Fibroblast of gingiva (primary cell): Measurements from ENCODE around the gene JUND.
A peak's percentile ranks its signal among the peaks of the same experiment; 100 is the strongest.

Experiments used
- DNase-seq: peaks from one replicate; pipeline ENCODE4 v3.0.0-alpha.2; 2011; ENCODE audit warnings: low read depth

Gene JUND

DNA sequence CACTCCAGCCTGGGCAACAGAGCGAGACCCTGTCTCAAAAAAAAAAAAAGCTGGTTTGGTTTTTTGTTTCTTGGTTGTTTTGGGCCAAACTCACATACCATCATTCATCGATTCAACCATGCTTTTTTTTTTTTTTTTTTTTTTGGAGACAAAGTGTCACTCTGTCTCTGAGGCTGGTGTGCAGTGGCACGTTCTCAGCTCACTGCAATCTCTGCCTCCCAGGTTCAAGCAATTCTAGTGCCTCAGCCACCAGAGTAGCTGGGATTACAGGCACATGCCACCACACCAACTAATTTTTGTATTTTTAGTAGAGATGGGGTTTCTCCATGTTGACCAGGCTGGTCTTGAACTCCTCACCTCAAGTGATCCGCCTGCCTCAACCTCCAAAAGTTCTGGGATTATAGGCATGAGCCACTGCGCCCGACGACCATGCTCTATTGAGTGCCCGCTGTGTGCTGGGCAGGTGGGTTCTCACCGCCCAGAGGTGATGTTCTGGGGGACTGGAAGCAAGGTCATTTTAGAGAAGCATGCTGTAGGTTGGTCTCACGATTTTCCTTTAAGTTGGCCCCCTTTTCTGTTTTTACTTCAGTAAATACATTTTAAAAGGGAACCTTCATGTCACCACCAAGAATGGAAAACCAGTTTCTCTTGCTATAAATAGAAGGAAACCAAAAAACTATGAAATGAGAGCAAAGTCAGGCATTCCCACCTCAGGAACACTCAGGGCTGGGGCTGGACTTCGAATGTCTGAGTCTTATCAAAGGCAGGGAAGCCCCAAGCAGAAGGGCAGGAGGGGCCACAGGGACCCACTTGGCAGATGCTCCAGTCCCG lies 8.3 kb upstream of the JUND start:
- DNase-seq, result no peak

DNA sequence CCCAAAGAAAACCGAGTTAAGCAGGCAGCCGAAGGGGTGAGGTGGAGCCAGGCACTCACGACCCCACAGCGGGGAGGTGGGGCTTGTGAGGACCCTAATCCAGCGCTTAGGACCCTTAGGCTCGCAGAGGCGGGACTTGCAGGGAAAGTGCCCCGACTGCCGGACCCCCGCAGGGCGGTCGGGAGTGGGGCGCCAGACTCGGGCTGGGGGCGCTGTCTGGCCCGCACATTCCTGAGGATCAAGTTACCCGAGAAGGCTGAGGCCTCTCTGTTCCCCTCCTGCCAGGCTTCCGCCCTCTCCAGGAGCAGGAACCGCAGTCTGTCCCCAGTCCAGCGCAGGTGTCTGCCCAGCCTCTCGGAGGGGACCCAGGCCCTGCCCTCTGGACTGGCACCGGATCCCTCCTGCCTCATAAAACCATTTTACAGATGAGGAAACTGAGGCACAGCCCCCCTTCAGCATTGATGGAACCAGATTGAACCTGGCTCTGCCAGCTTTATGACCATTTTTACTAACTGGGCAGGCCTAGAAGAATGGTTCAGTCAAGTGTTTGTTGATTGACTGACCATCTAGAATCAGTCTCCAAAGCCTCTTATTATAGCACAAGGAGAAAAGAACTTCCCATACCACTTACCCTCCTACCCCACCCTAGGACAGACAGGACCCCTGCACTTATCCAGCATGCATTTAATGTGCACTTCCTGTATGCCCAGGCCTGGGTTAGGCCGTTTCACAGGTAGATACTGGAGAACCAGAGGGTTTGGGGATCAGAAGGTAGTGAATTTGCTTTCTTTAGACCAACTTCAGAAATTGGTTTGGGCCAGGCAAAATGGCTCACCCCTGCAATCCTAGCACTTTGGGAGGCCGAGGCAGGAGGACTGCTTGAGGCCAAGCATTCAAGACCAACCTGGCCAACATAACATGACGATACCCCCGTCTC lies 6.7 kb upstream of the JUND start:
- no peak for DNase-seq

DNA sequence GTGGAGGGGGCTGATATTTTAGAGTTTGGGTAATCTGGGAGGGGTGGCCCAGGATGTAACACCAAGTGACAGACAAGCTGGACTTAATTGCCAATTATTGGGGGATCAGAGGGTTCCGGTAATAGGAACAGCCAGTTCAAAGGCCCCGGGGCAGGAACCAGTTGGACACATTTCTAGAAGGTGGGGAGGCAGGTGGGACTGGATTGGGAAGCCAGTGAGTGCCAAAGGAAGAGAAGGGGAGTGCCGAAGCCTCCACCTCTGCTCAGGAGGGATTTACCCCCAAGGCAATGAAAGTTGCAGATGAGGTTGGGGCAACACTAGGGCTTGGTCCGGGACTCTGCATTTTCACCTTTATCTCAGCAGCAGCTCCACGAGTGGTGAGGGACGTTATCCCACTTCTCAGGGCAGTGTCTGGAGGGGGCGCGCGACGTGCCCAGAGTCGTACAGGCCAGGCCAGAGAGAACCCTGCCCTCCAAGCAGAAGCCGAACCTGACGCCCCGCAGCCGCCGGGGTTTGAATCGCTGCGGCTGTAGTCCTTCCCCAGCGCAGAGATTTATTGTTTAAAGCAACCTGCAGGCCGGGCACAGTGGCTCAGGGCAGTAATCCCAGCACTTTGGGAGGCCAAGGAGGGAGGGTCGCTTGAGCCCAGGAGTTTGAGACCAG lies 5.7 kb upstream of the JUND start:
- no peak for DNase-seq

DNA sequence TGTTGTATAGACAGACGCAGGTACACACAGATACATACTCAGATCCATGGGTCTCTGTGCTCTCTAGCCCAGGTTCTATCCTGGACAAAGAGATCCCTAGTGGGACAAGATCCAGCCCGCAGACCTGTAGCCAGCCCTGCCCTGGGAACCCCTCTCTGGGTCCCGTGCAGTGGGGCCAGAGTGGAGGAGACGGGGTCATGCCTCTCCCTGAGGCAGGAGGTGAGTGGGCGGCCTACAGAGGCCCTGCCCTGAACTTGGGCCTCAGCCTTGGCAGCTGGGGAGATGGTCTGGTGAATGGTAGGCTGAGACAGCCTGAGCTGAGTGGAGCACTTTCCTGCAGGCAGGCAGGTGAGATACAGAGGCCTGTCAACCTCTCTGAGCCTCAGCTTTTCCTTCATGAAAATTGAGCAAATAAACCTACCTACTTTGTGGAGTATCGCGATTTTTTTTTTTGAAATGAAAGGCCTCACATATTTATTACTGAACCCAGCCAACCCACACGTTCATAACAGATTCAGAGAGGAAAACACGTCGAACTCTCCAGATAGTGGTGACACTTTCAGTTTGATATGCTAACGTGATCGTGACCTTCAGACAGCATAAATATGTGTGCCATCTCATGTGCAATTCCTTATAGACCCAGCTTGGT lies 3.4 kb upstream of the JUND start:
- no peak for DNase-seq

DNA sequence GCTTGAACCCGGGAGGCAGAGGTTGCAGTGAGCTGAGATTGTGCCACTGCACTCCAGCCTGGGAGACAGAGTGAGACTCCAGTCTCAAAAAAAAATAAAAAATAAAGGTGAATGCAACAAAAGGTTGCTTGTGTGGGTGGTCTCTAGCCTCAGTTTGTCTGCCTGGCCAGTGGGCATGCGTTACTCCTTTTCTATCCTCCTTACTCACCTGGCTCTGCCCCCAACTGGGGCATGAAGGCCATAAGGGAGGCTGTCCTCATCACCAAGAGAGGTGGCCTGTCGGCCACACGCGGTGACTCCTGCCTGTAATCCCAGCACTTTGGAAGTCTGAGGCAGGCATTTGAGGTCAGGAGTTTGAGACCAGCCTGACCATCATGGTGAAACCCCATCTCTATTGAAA lies 1.9 kb upstream of the JUND start:
- no peak for DNase-seq

DNA sequence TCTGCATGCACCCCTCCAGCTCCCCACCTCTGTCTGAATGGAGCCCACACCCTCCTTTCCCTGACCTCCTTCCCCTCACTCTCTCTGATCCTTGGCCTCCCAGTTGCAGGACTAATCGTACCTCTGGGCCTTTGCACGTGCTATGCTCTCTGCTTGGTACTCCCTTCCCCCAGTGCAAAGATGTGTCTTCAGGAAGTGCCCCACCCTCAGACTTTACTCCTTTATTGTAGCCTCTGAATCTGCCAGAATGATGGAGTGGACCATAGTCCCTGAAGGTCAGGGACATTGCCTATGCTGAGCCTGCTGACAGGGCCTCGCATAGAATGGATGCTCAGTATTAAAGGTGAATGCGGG lies 1.3 kb upstream of the JUND start:
- no peak for DNase-seq

DNA sequence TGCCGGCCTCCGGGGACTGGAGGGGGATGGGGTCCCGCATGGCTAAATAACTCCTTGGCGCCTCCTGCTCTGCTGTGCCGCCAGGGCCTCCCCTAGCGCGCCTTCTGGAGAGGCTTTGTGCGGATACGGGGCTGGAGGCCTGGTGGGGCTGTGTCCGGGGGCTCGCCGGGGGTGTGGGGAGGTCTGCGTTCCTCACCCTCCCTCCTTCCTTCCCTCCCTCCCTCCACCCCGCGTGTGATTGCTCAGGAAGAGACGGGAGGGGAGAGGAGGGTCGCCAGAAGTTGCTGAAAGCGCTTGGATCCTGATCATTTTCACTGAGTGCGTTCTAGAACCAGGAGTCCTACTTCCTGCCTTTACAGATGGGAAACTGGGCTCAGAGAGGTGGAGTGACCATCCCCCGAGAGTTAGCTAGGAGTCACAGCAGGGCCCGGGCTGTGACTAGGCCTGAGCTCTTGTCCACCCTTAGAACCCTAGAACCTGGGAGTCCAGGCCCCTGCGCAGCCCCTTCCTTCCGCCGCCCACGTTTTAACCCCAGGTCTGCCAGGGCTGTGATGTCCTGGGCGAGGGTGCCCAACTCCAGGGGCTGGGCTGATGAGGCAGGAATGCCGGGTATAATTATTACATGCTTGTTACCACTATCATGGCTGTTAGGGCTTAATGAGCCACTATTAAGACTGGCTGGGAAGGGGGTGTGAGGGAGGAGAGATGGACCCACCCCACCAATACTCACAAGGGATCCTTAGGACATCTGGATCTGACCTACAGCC lies 782 bp upstream of the JUND start:
- DNase-seq, result no peak

DNA sequence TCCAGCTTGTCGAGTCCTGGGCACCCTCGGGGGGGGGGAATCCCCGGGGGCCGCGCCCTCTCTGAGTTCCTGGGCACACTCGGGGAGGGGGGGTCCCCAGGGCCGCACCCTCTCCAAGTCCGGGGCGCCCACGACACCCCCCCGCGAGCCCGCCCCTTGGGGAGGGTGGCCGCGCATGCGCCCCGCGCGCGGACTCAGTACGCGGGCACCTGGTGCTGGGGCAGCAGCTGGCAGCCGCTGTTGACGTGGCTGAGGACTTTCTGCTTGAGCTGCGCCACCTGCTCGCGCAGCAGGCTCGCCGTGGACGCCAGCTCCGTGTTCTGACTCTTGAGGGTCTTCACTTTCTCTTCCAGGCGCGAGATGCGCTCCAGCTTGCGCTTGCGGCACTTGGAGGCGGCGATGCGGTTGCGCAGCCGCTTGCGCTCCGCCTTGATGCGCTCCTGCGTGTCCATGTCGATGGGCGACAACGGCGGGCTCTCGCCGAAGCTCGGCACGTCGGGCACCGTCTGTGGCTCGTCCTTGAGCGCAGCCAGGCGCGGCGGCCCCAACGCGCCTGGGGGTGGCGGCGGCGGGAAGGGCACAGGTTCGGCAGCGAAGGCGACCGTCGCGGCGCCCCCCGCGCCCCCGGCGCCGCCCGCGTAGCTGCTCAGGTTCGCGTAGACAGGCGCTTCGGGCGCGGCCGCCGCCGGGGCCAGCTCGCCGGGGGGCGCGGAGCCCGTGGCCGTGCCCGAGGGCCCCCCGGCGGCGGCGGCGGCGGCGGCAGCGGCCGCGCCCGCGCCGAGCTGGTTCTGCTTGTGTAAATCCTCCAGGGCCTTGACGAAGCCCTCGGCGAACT lies 958 bp downstream of the JUND start:
- DNase-seq, result peak; percentile 80

DNA sequence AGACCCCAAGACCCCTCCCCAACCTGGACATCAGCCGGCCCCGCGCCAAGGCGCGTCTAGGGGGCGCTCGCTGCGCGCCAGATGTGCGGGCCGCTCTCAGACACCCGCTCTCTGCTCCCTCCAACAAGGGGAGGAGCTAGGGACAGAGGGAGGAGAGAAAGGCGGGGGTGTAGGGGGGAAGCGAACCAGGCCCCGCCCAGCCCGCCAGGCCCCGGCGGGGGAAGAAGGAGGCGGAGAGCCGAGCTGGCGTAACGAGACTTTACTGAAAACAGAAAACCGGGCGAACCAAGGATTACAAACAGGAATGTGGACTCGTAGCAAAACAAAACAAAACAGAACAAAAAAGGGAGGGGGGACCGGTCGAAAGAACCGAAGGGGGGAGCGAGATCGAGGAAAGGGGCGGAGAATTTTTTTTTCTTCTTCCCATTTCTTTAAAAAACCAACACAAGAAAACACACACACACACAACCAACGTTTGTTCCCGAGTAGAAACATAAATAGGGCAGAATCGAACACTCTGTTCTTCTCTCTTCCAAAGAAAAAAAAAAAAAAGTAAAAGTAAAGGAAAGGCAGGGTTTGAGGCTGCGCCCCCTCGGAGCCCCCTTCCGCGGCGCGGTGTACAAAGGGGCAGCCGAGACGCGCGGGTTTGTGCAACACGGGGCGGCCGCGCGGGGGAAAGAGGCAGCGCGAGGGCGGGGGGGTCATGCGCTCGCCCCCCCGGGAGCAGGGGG lies 1.7 kb downstream of the JUND start:
- peak; percentile 92 for DNase-seq

DNA sequence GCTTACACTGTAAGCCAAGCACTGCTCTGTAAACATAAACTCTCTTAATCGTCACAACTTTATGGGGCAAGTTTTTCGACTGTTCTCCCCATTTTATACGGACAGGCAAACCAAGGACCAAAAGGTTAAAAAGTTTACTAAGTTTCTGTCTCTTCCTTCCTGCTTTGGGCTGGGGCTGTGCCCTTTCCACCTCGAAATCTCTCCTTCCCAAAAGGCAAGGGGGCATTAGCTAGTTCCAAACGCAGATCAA lies 2.2 kb downstream of the JUND start:
- DNase-seq, result no peak

DNA sequence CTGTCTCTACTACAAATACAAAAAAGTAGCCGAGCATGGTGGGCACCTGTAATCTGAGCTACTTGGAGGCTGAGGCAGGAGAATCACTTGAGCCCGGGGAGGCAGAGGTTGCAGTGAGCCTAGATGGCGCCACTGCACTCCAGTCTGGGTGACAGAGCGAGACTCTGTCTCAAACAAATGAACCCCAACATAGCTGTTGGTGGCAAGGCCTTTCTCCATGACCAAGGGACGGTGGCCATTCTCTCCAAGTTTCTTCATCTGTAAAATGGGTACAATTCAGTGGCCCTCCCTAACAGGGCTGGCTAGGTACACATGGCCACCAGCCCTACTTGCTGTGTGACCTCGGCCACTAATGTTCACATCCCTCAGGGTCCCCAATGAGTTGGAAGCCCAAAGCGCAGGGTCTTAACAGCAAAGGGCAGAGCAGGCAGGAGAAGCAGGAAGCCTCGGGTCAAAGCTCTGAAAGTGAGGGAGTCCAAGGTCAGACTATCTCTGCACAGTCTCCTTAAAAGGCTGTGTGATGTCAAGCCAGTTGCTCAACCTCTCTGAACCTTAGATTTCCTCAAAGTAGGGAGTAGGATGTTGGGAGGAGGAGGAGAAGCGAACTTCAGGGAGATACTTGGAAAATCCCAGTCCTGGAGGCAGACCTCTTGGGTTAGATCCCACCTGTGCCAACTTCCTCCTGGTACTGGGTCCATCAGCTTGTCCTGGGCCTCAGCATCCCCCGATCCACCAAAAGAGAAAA lies 2.7 kb downstream of the JUND start:
- peak; percentile 60 for DNase-seq

DNA sequence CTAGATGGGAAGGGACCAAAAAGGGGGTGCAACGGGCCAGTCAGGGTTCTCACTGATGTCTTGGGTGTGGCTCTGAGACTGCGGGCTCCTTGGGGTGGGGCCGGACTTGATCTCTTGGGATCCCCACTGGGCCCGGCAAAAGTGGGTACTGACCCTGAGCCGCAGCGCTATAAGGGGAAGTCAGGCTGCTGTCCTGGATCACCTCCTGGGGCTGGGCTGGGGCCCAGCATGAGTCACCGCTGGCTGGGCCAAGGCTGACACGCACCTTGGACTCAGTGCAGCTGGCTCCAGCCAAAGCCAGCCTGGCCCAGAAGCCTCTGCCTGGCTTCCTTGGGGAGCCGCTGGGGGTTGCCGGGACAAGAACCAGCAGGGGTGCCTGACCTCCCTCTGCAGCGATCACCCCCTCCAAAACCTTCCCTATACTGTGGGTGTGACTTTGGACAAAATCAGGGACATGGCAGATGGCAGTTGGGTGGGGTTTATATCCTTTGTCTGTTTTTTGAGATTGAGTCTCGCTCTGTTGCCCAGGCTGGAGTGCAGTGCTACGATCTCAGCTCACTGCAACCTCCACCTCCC lies 6.6 kb downstream of the JUND start:
- DNase-seq, result peak; percentile 90

DNA sequence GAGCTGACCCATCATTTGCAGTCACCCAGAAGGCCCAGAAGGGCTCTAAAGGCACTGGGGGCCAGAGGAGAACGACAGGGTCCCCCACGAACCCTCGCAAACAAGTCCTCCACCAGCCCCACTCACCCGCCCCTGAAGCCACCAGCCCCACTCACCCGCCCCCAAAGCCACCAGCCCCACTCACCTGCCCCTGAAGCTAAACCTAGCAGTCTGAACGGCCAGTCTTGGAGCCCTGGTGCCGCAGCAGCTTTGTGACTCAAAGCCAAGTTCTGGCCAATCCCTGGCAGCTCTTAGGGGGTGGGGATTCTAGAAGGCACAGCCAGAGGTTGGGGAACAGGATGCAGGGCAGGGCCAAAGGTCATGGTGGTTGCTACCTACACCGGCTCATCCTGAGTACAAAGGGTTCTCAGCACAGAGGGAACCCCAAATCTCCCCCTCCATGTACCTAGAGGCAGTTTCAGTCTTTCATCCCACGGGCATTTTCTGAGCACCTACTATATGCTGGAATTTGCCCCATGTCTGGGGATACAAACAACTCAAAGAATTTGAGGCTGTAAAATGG lies 7.1 kb downstream of the JUND start, which contains the start of gene IQCN:
TSS of gene IQCN (minus strand) at position 234 of the 562 bp plus-strand sequence. CDS start 4,974 bp downstream, outside the sequence.
- peak; percentile 59 for DNase-seq

DNA sequence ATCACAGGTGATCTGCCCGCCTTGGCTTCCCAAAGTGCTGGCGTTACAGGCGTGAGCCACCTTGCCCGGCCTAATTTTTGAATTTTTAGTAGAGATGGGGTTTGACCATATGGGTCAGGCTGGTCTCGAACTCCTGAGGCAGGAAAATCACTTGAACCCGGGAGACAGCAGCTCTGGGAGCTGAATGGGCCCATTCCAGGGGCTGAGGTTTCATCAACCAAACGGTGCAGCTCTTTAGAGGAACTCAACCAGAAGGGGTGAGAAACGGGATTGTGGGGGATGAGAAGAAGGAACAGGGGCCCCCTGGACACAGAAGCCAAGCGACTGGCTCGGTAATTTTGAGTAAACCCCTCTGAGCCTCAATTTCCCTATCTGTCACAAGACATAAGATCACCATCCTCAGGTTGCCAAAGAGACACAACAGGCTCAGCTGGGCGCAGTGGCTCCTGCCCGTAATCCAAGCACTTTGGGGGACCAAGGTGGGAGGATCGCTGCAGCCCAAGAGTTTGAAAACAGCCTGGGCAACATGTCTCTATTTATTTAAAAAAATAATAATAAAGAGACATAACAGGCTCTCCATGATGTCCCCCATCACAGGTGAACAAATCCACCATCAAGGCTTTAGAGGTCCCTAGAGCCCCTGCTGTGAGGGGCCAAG lies 7.7 kb downstream of the JUND start:
- DNase-seq, result no peak

DNA sequence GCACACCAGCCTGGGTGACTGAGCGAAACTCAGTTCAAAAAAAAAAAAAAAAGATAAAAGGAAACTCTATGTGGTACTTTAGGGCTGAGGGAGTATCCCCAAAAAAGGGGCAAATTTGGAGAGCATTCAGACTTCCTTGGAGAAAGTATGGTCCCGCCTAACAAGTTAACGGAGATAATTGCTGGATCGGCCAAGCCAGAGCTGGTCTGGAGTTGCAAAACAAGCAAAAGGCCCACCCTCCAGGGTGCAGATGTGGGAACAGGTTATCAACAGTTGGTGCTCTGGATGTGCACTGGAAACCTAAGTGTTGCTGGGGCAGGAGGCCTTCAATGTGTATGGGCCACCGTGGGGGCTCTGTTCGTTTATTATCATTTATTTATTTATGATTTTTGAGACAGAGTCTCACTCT lies 10.0 kb downstream of the JUND start:
- DNase-seq, result no peak

DNA sequence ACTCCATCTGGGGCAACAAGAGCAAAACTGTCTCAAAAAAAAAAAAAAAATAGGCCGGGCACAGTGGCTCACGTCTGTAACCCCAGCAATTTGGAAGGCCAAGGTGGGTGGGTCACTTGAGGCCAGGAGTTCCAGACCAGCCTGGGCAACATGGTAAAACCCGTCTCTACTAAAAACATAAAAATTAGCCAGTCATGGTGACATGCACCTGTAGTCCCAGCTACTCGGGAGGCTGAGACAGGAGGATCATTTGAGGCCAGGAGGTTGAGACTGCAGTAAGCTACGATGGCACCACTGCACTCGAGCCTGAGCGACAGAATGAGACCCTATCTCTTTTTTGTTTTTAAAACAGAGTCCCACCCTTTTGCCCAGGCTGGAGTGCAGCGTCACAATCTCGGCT lies 11.1 kb downstream of the JUND start:
- no peak for DNase-seq

DNA sequence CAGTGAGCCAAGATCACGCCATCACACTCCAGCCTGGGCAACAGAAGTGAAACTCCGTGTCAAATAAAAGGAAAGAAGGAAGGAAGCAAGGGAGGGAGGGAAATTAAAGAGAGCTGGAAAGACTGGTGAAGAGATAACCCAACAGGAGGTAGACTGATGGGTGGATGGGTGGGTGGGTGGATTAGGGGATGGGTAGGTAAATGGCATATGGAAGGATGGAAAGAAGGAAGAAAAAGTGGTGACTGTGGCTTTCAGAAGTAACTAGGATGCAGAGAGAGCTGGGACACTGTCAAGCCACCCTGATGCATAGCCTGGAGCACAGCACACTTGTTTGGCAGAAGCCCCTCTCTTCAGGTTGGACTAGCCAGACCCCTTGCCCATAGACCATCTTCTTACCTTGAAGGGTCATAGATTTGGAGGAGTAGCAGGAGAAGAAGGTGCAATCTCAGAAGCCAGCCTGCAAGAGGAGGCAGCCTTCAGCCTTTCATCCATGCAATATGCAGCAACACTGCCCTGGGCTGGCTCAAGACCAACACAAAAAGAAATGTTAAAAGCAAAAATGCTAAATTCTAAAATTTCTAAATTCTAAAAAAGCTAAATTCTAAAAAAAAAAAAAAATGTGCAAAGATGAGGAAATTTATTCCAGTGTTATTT lies 12.2 kb downstream of the JUND start:
- DNase-seq, result no peak
